ENCODE measurements around the gene BUD13. TPM values are rescaled to one million over a fixed set of nuclear protein-coding genes. Genes with fewer than 3 reads are reported as not detected.

Gene BUD13
- total and polyA plus RNA-seq, 2 of the 4 experiments (the other 2 are of a cell fraction): 11.2 to 14.0 TPM

GRCh38 chr11:116786326-116786725 lies 13.5 kb upstream of the BUD13 start:
- peaks cover 42 to 57% of the 10 kb centered on the region in 2 experiments for H3K79me1 ChIP-seq (ENCODE audit: low read depth in 1 of 2, low read length in 2 of 2)
- no peak overlapping the region for H4K5ac ChIP-seq (ENCODE audit: low read depth, low read length)
- intact Hi-C loops (cut with micrococcal nuclease) (no loop called here), dilution Hi-C loops (cut with HindIII; ENCODE audit: low sequenced_read_pairs, unreplicated experiment) (no loop called here), in situ Hi-C loops (cut with MboI; ENCODE audit: low sequenced_read_pairs) (loop anchor here (5.0 kb wide), 1 partner anchor 446 kb away; the partner anchor contains the start of genes PCSK7 and RNF214)
- WGBS, 2 experiments (ENCODE audit: extremely low coverage in 2 of 2, insufficient read length in 1 of 2): 92% methylated on average over 2 of the region's 2 CpGs; no CpG with 5 or more reads in 1 of the 2 experiments
- H2BK120ac ChIP-seq (ENCODE audit: low read depth, low read length): no peak overlapping the region
- peaks cover 20% of the 10 kb centered on the region; the same call in 1 of the 2 replicates for H3K9me1 ChIP-seq (ENCODE audit: insufficient read depth, low read length)
- no peak overlapping the region for H3K9ac ChIP-seq (ENCODE audit: low read depth, low read length)
- ChIA-PET CTCF (interaction anchor here (1.0 to 1.3 kb wide), 2 partner anchors 49 to 320 kb away, joined by 3 to 5 read pairs; no protein-coding TSS in a partner anchor), POLR2A (ENCODE audit: unreplicated experiment) (no interaction called here)
- no peak overlapping the region for H3K18ac ChIP-seq (ENCODE audit: low read depth, low read length)
- DNase-seq (no peak), ATAC-seq (ENCODE audit: low read depth) (no peak)
- BruUV-seq (replicated peaks): no TSS peak
- H3K56ac ChIP-seq (ENCODE audit: extremely low read depth, insufficient read depth, low read length): no peak overlapping the region
- no peak overlapping the region for H2BK20ac ChIP-seq (ENCODE audit: low read depth, low read length)
- no peak overlapping the region for H4K8ac ChIP-seq (ENCODE audit: low read depth in 2 of 2, low read length in 2 of 2)
- no peak overlapping the region for H3K4me2 ChIP-seq (ENCODE audit: low read depth, low read length)
- no peak overlapping the region for H2BK15ac ChIP-seq (ENCODE audit: low read depth, low read length)
- H3K23ac ChIP-seq (ENCODE audit: low read depth, low read length): no peak overlapping the region
- H3K14ac ChIP-seq (replicated peaks; ENCODE audit: low read depth, low read length): no peak overlapping the region
- H2AK5ac ChIP-seq (ENCODE audit: low read depth, low read length): no peak overlapping the region
- H3K4me1 ChIP-seq (ENCODE audit: control insufficient read depth, insufficient read depth, low read length): peaks cover 7% of the 10 kb centered on the region
- no peak overlapping the region for H3K4ac ChIP-seq (ENCODE audit: low read depth, low read length)
- H4K91ac ChIP-seq (ENCODE audit: insufficient read depth, low read depth, low read length): no peak overlapping the region
- H2BK5ac ChIP-seq (ENCODE audit: low read depth, low read length, poor library complexity, severe bottlenecking): no peak overlapping the region
- no peak for TF ChIP-seq POLR2A (IDR thresholded peaks at IDR 0.05; ENCODE audit: low read depth, low read length)
- no peak for TF ChIP-seq NFE2L2 (IDR thresholded peaks at IDR 0.05; ENCODE audit: low read depth, low read length)
- no peak for TF ChIP-seq RCOR1 (IDR thresholded peaks at IDR 0.05; ENCODE audit: insufficient replicate concordance, low read length)
- no peak for TF ChIP-seq BHLHE40 (IDR thresholded peaks at IDR 0.05; ENCODE audit: low read depth, low read length)
- no peak for TF ChIP-seq CEBPB (IDR thresholded peaks at IDR 0.05; ENCODE audit: low read depth, low read length)
- no peak for TF ChIP-seq RAD21 (IDR thresholded peaks at IDR 0.05; ENCODE audit: low read length)
- no peak for TF ChIP-seq MXI1 (IDR thresholded peaks at IDR 0.05; ENCODE audit: borderline replicate concordance, low read depth, low read length)
- no peak for TF ChIP-seq ELK1 (IDR thresholded peaks at IDR 0.05; ENCODE audit: borderline replicate concordance, low read depth, low read length)
- no peak overlapping the region for H3K4me3 ChIP-seq (ENCODE audit: insufficient read depth, low read depth, low read length)
- H3K36me3 ChIP-seq (ENCODE audit: control insufficient read depth, insufficient read depth, low read length): peaks cover 35% of the 10 kb centered on the region
- no peak overlapping the region for H2AFZ ChIP-seq (replicated peaks; ENCODE audit: low read length, poor library complexity)
- H3K27me3 ChIP-seq (ENCODE audit: control insufficient read depth, insufficient read depth, low read length): no peaks in the 10 kb centered on the region
- H3K9me3 ChIP-seq (ENCODE audit: control insufficient read depth, insufficient read depth, low read length): no peaks in the 10 kb centered on the region
- 0 out of 2 replicates have a peak, but pooled peaks cover 4% of the 10 kb centered on the region for H4K20me1 ChIP-seq (ENCODE audit: insufficient read depth, low read length)
- no peak overlapping the region for H2AK9ac ChIP-seq (replicated peaks; ENCODE audit: low read depth, low read length, poor library complexity)
- no peak overlapping the region for H3K27ac ChIP-seq (ENCODE audit: insufficient read depth, low read length)

All from IMR-90 (cell line).